H1 (cell line): ENCODE data around the gene NR2C2. TPM values are rescaled to one million over a fixed set of nuclear protein-coding genes. Genes with fewer than 3 reads are reported as not detected.
A peak's percentile ranks its signal among the peaks of the same experiment; 100 is the strongest.

Source experiments
- CTCF ChIA-PET: fragments of 300-600 bp; sonication (Branson Sonifier 250); formaldehyde crosslinking; loops from one replicate; lab custom pipeline; 2021; ENCODE audit not compliant: partially characterized antibody; lab: Charles Lee
- POLR2A ChIA-PET: fragments of 300-600 bp; sonication (Branson Sonifier 250); formaldehyde crosslinking; loops from one replicate; lab custom pipeline; 2021; ENCODE audit warnings: inconsistent platforms; ENCODE audit not compliant: partially characterized antibody; lab: Charles Lee
- DNase-seq, 2 experiments: peaks; one replicate each; pipeline versions ENCODE4 v3.0.0 to v3.0.0-alpha.2; 2010 to 2022; ENCODE audit warnings: low spot score in 2 of 2, low read depth in 1 of 2, mixed read lengths in 1 of 2
- FAIRE-seq: peaks from 2 replicates; lab custom pipeline; 2011; peaks lifted over from hg19 to GRCh38; lab: Jason Lieb, UNC
- H2AFZ ChIP-seq: 2 replicates; pipeline ENCODE4 v1.8.1; 2012; ENCODE audit warnings: low read length, inconsistent platforms
- H2AK5ac ChIP-seq: 2 replicates; pipeline ENCODE4 v1.6.1; 2013; ENCODE audit warnings: low read depth, low read length
- H2BK120ac ChIP-seq: replicated peaks from 2 replicates; pipeline ENCODE3; 2013; ENCODE audit warnings: low read depth, low read length, inconsistent platforms
- H2BK12ac ChIP-seq: 2 replicates; pipeline ENCODE4 v1.6.1; 2013; ENCODE audit warnings: low read depth, low read length
- H2BK15ac ChIP-seq: 2 replicates; pipeline ENCODE4 v1.6.1; 2013; ENCODE audit warnings: low read length
- H2BK20ac ChIP-seq: 2 replicates; pipeline ENCODE4 v1.6.1; 2013; ENCODE audit warnings: low read length
- H2BK5ac ChIP-seq: 2 replicates; pipeline ENCODE4 v1.6.1; 2013; ENCODE audit warnings: low read depth, low read length
- H3K14ac ChIP-seq: 2 replicates; pipeline ENCODE4 v1.6.1; 2013; ENCODE audit warnings: inconsistent platforms; ENCODE audit not compliant: insufficient read length
- H3K18ac ChIP-seq: 2 replicates; pipeline ENCODE4 v1.6.1; 2013; ENCODE audit warnings: low read length; ENCODE audit errors: extremely low read depth
- H3K23ac ChIP-seq: 2 replicates; pipeline ENCODE4 v1.6.1; 2013; ENCODE audit warnings: inconsistent platforms; ENCODE audit not compliant: insufficient read length
- H3K23me2 ChIP-seq: 2 replicates; pipeline ENCODE4 v1.6.1; 2013; ENCODE audit warnings: low read depth, low read length
- H3K27ac ChIP-seq: 2 replicates; pipeline ENCODE4 v1.6.1; 2011; ENCODE audit warnings: low read depth, low read length, inconsistent platforms
- H3K27me3 ChIP-seq, 4 experiments: replicated peaks in 1 of 4; 1 replicate in 1 of 4; 2 replicates in 3 of 4; pipeline versions ENCODE4 v1.6.1 to v1.8.1; 2011 to 2013; ENCODE audit warnings: low read length in 3 of 4, mild to moderate bottlenecking in 3 of 4, inconsistent platforms in 2 of 4, mixed read lengths in 2 of 4, moderate library complexity in 1 of 4; ENCODE audit not compliant: control insufficient read depth in 3 of 4, insufficient read depth in 3 of 4; ENCODE audit errors: extremely low read depth in 1 of 4
- H3K36me3 ChIP-seq, 4 experiments: 2 replicates each; pipeline versions ENCODE4 v1.6.1 to v1.8.1; 2011 to 2013; ENCODE audit warnings: mild to moderate bottlenecking in 4 of 4, low read length in 3 of 4, moderate library complexity in 2 of 4, control low read depth in 1 of 4, inconsistent platforms in 1 of 4; ENCODE audit not compliant: insufficient read depth in 4 of 4, control insufficient read depth in 2 of 4
- H3K4ac ChIP-seq: replicated peaks from 2 replicates; pipeline ENCODE3; 2013; ENCODE audit warnings: low read length, low read depth, mixed read lengths, inconsistent platforms; ENCODE audit not compliant: insufficient read length
- H3K4me1 ChIP-seq, 4 experiments: replicated peaks in 1 of 4; 1 replicate in 1 of 4; 2 replicates in 3 of 4; pipeline versions ENCODE4 v1.6.1 to v1.8.1; 2011 to 2013; ENCODE audit warnings: low read length in 3 of 4, inconsistent platforms in 2 of 4, mixed read lengths in 1 of 4; ENCODE audit not compliant: insufficient read depth in 4 of 4, control insufficient read depth in 3 of 4
- H3K4me2 ChIP-seq, 2 experiments: 2 replicates each; pipeline versions ENCODE4 v1.6.1 to v1.8.1; 2011 to 2013; ENCODE audit warnings: low read depth in 2 of 2, low read length in 2 of 2, control low read depth in 1 of 2, inconsistent platforms in 1 of 2, mild to moderate bottlenecking in 1 of 2; ENCODE audit not compliant: insufficient read depth in 1 of 2
- H3K4me3 ChIP-seq, 4 experiments: fragments of 200-600, 300-600 bp in 1 of 4; sonication (generic), shearing (Covaris generic), sonication (Bioruptor Twin) in 1 of 4; 2 replicates each; pipeline versions ENCODE4 v1.5.1 to v1.8.1; 2011 to 2016; ENCODE audit warnings: low read length in 4 of 4, low read depth in 3 of 4, control low read depth in 2 of 4, inconsistent platforms in 2 of 4, mild to moderate bottlenecking in 2 of 4, mixed read lengths in 1 of 4, moderate library complexity in 1 of 4; ENCODE audit not compliant: insufficient read depth in 2 of 4; ENCODE audit errors: extremely low read depth in 1 of 4
- H3K56ac ChIP-seq: replicated peaks from 2 replicates; pipeline ENCODE3; 2013; ENCODE audit warnings: low read depth, mild to moderate bottlenecking, mixed read lengths, low read length, inconsistent platforms; ENCODE audit not compliant: insufficient read length
- H3K79me1 ChIP-seq: 2 replicates; pipeline ENCODE4 v1.6.1; 2013; ENCODE audit warnings: low read depth, low read length, control low read depth
- H3K79me2 ChIP-seq, 2 experiments: 2 replicates each; pipeline versions ENCODE4 v1.6.1 to v1.8.1; 2012 to 2013; ENCODE audit warnings: low read length in 2 of 2, mild to moderate bottlenecking in 2 of 2, inconsistent platforms in 1 of 2; ENCODE audit not compliant: insufficient read depth in 2 of 2, control insufficient read depth in 1 of 2
- H3K9ac ChIP-seq, 4 experiments: replicated peaks in 1 of 4; 1 replicate in 1 of 4; 2 replicates in 3 of 4; pipeline versions ENCODE4 v1.6.1 to v1.8.1; 2011 to 2013; ENCODE audit warnings: low read depth in 3 of 4, low read length in 3 of 4, control low read depth in 2 of 4, mild to moderate bottlenecking in 2 of 4, moderate library complexity in 2 of 4, inconsistent platforms in 1 of 4; ENCODE audit errors: extremely low read depth in 1 of 4
- H3K9me3 ChIP-seq, 2 experiments: 2 replicates each; pipeline versions ENCODE4 v1.6.1 to v1.8.1; 2012 to 2013; ENCODE audit warnings: mild to moderate bottlenecking in 2 of 2, moderate library complexity in 2 of 2, control low read depth in 1 of 2, inconsistent platforms in 1 of 2, low read depth in 1 of 2, low read length in 1 of 2, mixed read lengths in 1 of 2; ENCODE audit not compliant: insufficient read depth in 2 of 2
- H4K20me1 ChIP-seq, 2 experiments: replicated peaks in 1 of 2; 2 replicates each; pipeline versions ENCODE3 to v1.8.1; 2011 to 2013; ENCODE audit warnings: inconsistent platforms in 2 of 2, low read length in 2 of 2, mild to moderate bottlenecking in 1 of 2; ENCODE audit not compliant: insufficient read depth in 2 of 2, control insufficient read depth in 1 of 2
- H4K5ac ChIP-seq: 2 replicates; pipeline ENCODE4 v1.6.1; 2013; ENCODE audit warnings: low read length, low read depth, mixed read lengths, inconsistent platforms; ENCODE audit not compliant: insufficient read length
- H4K8ac ChIP-seq: 2 replicates; pipeline ENCODE4 v1.8.0; 2013; ENCODE audit warnings: mild to moderate bottlenecking, moderate library complexity, low read length, inconsistent platforms; ENCODE audit not compliant: insufficient read depth; ENCODE audit errors: extremely low read depth
- H4K91ac ChIP-seq: replicated peaks from 2 replicates; pipeline ENCODE3; 2013; ENCODE audit warnings: low read length, mixed read lengths, inconsistent platforms; ENCODE audit not compliant: insufficient read length
- KDM1A ChIP-seq: fragments of 200-600, 300-600 bp; sonication (generic); IDR thresholded peaks from 2 replicates; pipeline ENCODE4 v1.7.1; 2016; ENCODE audit warnings: mild to moderate bottlenecking, low read length, borderline replicate concordance
- POU5F1 ChIP-seq: IDR thresholded peaks from 2 replicates; pipeline ENCODE4 v1.6.1; 2011; ENCODE audit warnings: low read depth, mild to moderate bottlenecking, low read length, moderate library complexity
- SP4 ChIP-seq: IDR thresholded peaks from 2 replicates; pipeline ENCODE4 v1.6.1; 2012; ENCODE audit warnings: low read length, inconsistent platforms
- SUZ12 ChIP-seq: fragments of 200-600 bp; sonication (generic); IDR thresholded peaks from 2 replicates; pipeline ENCODE4 v1.6.1; 2012; ENCODE audit warnings: mild to moderate bottlenecking, inconsistent platforms, low read length, moderate library complexity, mixed read lengths
- YY1 ChIP-seq: IDR thresholded peaks from 2 replicates; pipeline ENCODE4 v1.6.1; 2011; ENCODE audit warnings: low read depth, mild to moderate bottlenecking, low read length
- WGBS, 2 experiments: shearing (Covaris generic) in 1 of 2; methylation state at CpG; one replicate each; pipeline versions ENCODE4 v1.1.6 to v1.1.7; 2013 to 2015; ENCODE audit warnings: low lambda C conversion rate in 2 of 2, mixed read lengths in 2 of 2, inconsistent platforms in 1 of 2, low coverage in 1 of 2, missing lambda C conversion rate in 1 of 2; ENCODE audit not compliant: insufficient replicate concordance in 2 of 2, insufficient coverage in 1 of 2, insufficient read length in 1 of 2; ENCODE audit errors: extremely low coverage in 1 of 2, missing lambda C conversion rate in 1 of 2; 5-methylcytosine and 5-hydroxymethylcytosine counted together
- polyA plus RNA-seq, 7 experiments: library from polyadenylated mRNA; depleted of rRNA in 3 of 7; stranded (reverse) in 5 of 7; unstranded in 2 of 7; fragments of >200 nt in 5 of 7; fragments of 200-250 nt in 2 of 7; gene quantifications; 1 replicate in 5 of 7; 2 replicates in 1 of 7; 4 replicates in 1 of 7; pipeline versions ENCODE4 v1.2.1 to v1.2.3, GENCODE V29; 2011 to 2013; ENCODE audit warnings: missing spikeins in 2 of 7, mixed read lengths in 2 of 7
- total RNA-seq: library from RNA; stranded (reverse); fragmentation: NEBNext Ultra II Directional; extraction: Animal tissue kit (Norgen Biotek cat#: 25700); gene quantifications from 2 replicates; pipeline ENCODE4 v1.2.1, GENCODE V29; 2021

The NR2C2 gene
- total and polyA plus RNA-seq, 2 of the 8 experiments (the other 6 are each of a cell fraction or from before 2014, with no cell fraction given), result 16.6 to 44.4 TPM

DNA sequence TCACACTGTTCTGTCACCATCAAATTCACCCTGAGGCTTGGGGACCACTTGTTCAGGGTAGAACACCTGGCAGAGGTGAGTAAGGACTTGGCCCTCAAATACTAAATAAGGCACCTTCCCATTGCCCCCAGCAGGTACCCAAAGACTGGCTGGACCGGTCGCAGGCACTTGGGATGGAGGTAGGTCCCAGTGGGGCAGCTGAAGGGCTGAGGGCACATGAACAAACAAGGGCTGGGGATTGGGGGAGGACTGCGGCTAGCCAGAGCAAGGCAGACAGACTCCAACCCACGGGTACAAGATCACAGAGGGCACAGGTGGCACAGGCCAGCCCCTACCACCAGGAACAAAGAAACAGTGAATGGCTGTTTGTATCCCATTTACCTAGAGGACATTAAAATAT lies 115.9 kb downstream of the NR2C2 start:
- Histone ChIP-seq H3K56ac (no peak overlapping the region), H3K27ac (no peak overlapping the region), H3K23ac (no peak overlapping the region), H3K18ac (no peak overlapping the region), H3K4me2 (peak overlapping the region in 1 of 2 experiments; percentile 83; a peak in 1 of 4 replicates), H3K23me2 (peaks cover 7% of the 10 kb centered on the region; the same call in 1 of the 2 replicates), H3K79me1 (peaks cover 15% of the 10 kb centered on the region), H3K14ac (no peak overlapping the region), H2BK5ac (no peak overlapping the region), H2BK120ac (no peak overlapping the region), H2BK20ac (no peak overlapping the region), H3K79me2 (peaks cover 9 to 36% of the 10 kb centered on the region in 2 experiments; a peak in 3 of 4 replicates), H3K4me1 (peaks cover 0 to 11% (median 6%) of the 10 kb centered on the region in 4 experiments; a peak in 5 of 7 replicates), H3K4me3 (no peak overlapping the region), H3K9me3 (no peaks in the 10 kb centered on the region; a peak in 1 of 4 replicates), H4K91ac (no peak overlapping the region), H2AK5ac (no peak overlapping the region), H3K36me3 (peaks cover 7 to 15% (median 12%) of the 10 kb centered on the region in 4 experiments), H4K8ac (peak overlapping the region; percentile 75; the same call in 1 of the 2 replicates), H3K9ac (no peak overlapping the region), H3K27me3 (no peaks in the 10 kb centered on the region), H4K20me1 (peaks cover 0 to 5% of the 10 kb centered on the region in 2 experiments), H2BK12ac (no peak overlapping the region), H4K5ac (no peak overlapping the region), H3K4ac (no peak overlapping the region), H2BK15ac (no peak overlapping the region), H2AFZ (no peak overlapping the region)
- ChIA-PET POLR2A (interaction anchor here (4.0 kb wide), 1 partner anchor 11 kb away, joined by 17 read pairs; no protein-coding TSS in a partner anchor), CTCF (interaction anchor here (0.6 to 1.0 kb wide), 2 partner anchors 11 to 303 kb away, joined by 3 read pairs; no protein-coding TSS in a partner anchor)
- no peak for FAIRE-seq
- WGBS, 2 experiments, result 83% methylated on average over 4 of the region's 4 CpGs; no CpG with 5 or more reads in 1 of the 2 experiments
- no peak for DNase-seq
- no peak for TF ChIP-seq SUZ12
- TF ChIP-seq KDM1A, result no peak
- no peak for TF ChIP-seq SP4
- no peak for TF ChIP-seq POU5F1
- no peak for TF ChIP-seq YY1
